AG04450 (cell line): ENCODE results near the gene SERPINA4. TPM values are rescaled to one million over a fixed set of nuclear protein-coding genes. Genes with fewer than 3 reads are reported as not detected.
"Not testable (repeated sequence)": the region's sequence is repeated elsewhere in the genome, so short reads cannot be mapped to it uniquely, and the experiment has no call there.

Source experiments
- CTCF ChIA-PET: fragments of 300-600, 350-600 bp; formaldehyde crosslinking; extraction: SDS; loops from one replicate; lab custom pipeline; 2022; ENCODE audit warnings: antibody characterized with exemption, inconsistent platforms; lab: Charles Lee
- POLR2A ChIA-PET: fragments of 350-600 bp; formaldehyde crosslinking; extraction: SDS; loops from one replicate; lab custom pipeline; 2021; ENCODE audit warnings: antibody characterized with exemption, inconsistent platforms; lab: Yijun Ruan, JAX
- DNase-seq: peaks from one replicate; pipeline ENCODE4 v3.0.0-alpha.2; 2011; ENCODE audit warnings: low read depth, low spot score
- H3K27ac ChIP-seq: one replicate; pipeline ENCODE4 v1.5.1; 2012; ENCODE audit warnings: low read depth, low read length, control low read depth
- H3K27me3 ChIP-seq: one replicate; pipeline ENCODE4 v1.6.0; 2012; ENCODE audit warnings: low read length; ENCODE audit not compliant: control insufficient read depth, insufficient read depth
- H3K4me3 ChIP-seq: 2 replicates; pipeline ENCODE4 v1.5.1; 2011; ENCODE audit warnings: mild to moderate bottlenecking, low read depth, low read length, control low read depth
- H3K9me3 ChIP-seq: 2 replicates; pipeline ENCODE4 v1.5.1; 2012; ENCODE audit warnings: low read length; ENCODE audit not compliant: control insufficient read depth, insufficient read depth
- CTCF ChIP-seq: IDR thresholded peaks from 2 replicates; pipeline ENCODE4 v1.5.1; 2011; ENCODE audit warnings: low read depth, low read length, control low read depth, inconsistent platforms
- polyA plus RNA-seq: library from polyadenylated mRNA; depleted of rRNA; stranded (reverse); fragments of >200 nt; gene quantifications from 2 replicates; pipeline ENCODE4 v1.2.3, GENCODE V29; 2011

SERPINA4 gene
- polyA plus RNA-seq, 1 experiment: not detected

DNA sequence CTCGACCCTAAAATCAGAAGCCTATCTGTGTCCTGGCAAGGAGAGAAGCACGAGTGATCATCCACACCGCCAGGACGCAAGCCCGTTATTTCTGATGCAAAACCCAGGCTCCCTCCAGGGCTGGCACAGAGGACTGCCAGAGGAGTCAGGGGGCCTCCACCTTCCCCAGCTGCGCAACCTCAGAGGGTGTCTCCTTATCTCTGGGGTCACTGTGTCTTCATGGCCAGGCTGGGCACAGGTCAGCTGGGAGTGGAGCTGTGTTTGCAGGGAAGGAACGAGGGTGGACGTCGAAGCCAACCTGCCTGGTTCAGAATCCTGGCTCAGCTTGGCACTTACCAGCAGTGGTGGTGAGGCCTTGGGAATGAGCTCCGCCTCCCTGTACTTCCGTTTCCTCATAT lies 38.9 kb downstream of the SERPINA4 start:
- no peak for TF ChIP-seq CTCF
- no peak overlapping the region for H3K4me3 ChIP-seq
- CTCF ChIA-PET: interaction anchor here (0.7 to 1.0 kb wide), 2 partner anchors 51 to 1547 kb away, joined by 3 to 8 read pairs; no protein-coding TSS in a partner anchor
- POLR2A ChIA-PET: interaction anchor here (0.7 to 2.4 kb wide), 5 partner anchors 12 to 533 kb away, joined by 3 to 16 read pairs (median 3); partner anchors contain the start of gene SERPINA3
- no peaks in the 10 kb centered on the region for H3K27me3 ChIP-seq
- DNase-seq: no peak
- H3K27ac ChIP-seq: peak overlapping the region; percentile 90
- H3K9me3 ChIP-seq: no peaks in the 10 kb centered on the region

- H3K27ac ChIP-seq: peak overlapping the region; percentile 94
- peak; percentile 78 for DNase-seq
- H3K4me3 ChIP-seq: no peak overlapping the region
- TF ChIP-seq CTCF: no peak
- ChIA-PET POLR2A (interaction anchor here (2.4 kb wide), 1 partner anchor 10 kb away, joined by 16 read pairs; the partner anchor contains the start of gene SERPINA3), CTCF (interaction anchor here (0.6 kb wide), 3 partner anchors 15 to 242 kb away, joined by 4 to 12 read pairs (median 4); no protein-coding TSS in a partner anchor)
- H3K9me3 ChIP-seq: no peaks in the 10 kb centered on the region
- H3K27me3 ChIP-seq: no peaks in the 10 kb centered on the region
Measured at GRCh38 chr14:94601884-94602391, 40.7 kb downstream of the SERPINA4 start.

DNA sequence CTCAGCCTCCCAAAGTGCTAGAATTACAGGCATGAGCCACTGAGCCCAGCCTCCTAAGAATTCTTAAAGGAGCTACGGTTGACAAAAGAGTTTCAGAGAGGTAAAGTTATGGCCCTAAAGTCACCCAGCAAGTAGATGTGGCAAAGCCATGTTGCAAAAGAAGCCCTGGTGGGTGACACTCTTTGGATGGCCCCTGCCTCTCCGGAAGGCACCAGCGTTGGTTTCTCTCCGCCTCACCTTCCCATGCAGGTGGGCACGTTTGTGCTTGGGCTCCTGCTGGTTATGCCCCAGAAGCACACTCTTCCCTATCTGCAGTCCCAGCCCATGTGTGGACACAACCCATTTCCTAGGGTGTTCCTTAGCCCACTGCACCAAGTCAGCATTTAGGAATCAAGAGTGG lies 41.5 kb downstream of the SERPINA4 start:
- Histone ChIP-seq H3K4me3 (no peak overlapping the region), H3K9me3 (no peaks in the 10 kb centered on the region), H3K27me3 (no peaks in the 10 kb centered on the region), H3K27ac (peak overlapping the region; percentile 94)
- TF ChIP-seq CTCF: no peak
- ChIA-PET CTCF (no interaction called here), POLR2A (interaction anchor here (0.6 kb wide), 1 partner anchor 216 kb away, joined by 5 read pairs; no protein-coding TSS in a partner anchor)
- no peak for DNase-seq

- TF ChIP-seq CTCF: no peak
- POLR2A ChIA-PET: no interaction called here
- Histone ChIP-seq H3K27ac (no peak overlapping the region), H3K4me3 (no peak overlapping the region), H3K9me3 (no peaks in the 10 kb centered on the region), H3K27me3 (no peaks in the 10 kb centered on the region)
- CTCF ChIA-PET: interaction anchor here (1.0 kb wide), 1 partner anchor 56 kb away, joined by 3 read pairs; no protein-coding TSS in a partner anchor
- no peak for DNase-seq
Measured at GRCh38 chr14:94605361-94605760, 44.1 kb downstream of the SERPINA4 start.

DNA sequence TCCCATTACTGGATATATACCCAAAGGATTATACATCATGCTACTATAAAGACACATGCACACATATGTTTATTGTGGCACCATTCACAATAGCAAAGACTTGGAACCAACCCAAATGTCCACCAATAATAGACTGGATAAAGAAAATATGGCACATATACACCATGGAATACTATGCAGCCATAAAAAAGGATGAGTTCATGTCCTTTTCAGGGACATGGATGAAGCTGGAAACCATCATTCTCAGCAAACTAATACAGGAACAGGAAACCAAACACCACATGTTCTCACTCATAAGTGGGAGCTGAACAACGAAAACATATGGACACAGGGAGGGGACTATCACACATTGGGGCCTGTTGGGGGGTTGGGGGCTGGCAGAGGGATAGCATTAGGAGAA lies 47.7 kb downstream of the SERPINA4 start:
- H3K4me3 ChIP-seq, DNase-seq, H3K27me3 ChIP-seq, H3K27ac ChIP-seq, POLR2A ChIA-PET, H3K9me3 ChIP-seq: not testable (repeated sequence)
- CTCF ChIA-PET: interaction anchor here (0.6 kb wide), 1 partner anchor 31 kb away, joined by 5 read pairs; no protein-coding TSS in a partner anchor
